Effector memory CD8-positive, alpha-beta T cell (primary cell): Measurements from ENCODE around the gene ARAF.
"Not testable (repeated sequence)": the region's sequence is repeated elsewhere in the genome, so short reads cannot be mapped to it uniquely, and the experiment has no call there.

Experiments used
- ATAC-seq: fragments of 150-1000 bp; cut with Tn5 transposase; replicated peaks from 2 replicates; pipeline ENCODE4 v1.10.0; 2021; ENCODE audit warnings: mild to moderate bottlenecking, moderate library complexity
- DNase-seq, 3 experiments: peaks; one replicate each; pipeline ENCODE4 v3.0.0; 2021
- H3K27ac Mint-ChIP-seq, 2 donors: one replicate each; pipeline ENCODE4 v1.8.0; 2022; ENCODE audit warnings: mild to moderate bottlenecking in 2 of 2, mixed read lengths in 2 of 2, moderate library complexity in 2 of 2
- H3K27me3 Mint-ChIP-seq, 2 donors: one replicate each; pipeline ENCODE4 v1.8.0; 2022; ENCODE audit warnings: mixed read lengths in 2 of 2
- H3K36me3 Mint-ChIP-seq: one replicate; pipeline ENCODE4 v1.8.0; 2022; ENCODE audit warnings: mild to moderate bottlenecking, moderate library complexity, mixed read lengths; ENCODE audit not compliant: insufficient read depth
- H3K4me1 Mint-ChIP-seq, 2 donors: one replicate each; pipeline ENCODE4 v1.8.0; 2022; ENCODE audit warnings: low read depth in 2 of 2, mixed read lengths in 2 of 2
- H3K4me3 Mint-ChIP-seq, 2 donors: one replicate each; pipeline ENCODE4 v1.8.0; 2022; ENCODE audit warnings: mild to moderate bottlenecking in 2 of 2, mixed read lengths in 2 of 2, moderate library complexity in 2 of 2
- H3K9me3 Mint-ChIP-seq, 2 donors: one replicate each; pipeline ENCODE4 v1.8.0; 2022; ENCODE audit warnings: mixed read lengths in 2 of 2
- total RNA-seq, 9 experiments: gene quantifications; one replicate each; lab custom pipeline; 2026; lab: John Stamatoyannopoulos, UW

ARAF gene
- total RNA-seq = 65.3 to 99.2 (median 90.3) reads per million in 9 experiments

DNA sequence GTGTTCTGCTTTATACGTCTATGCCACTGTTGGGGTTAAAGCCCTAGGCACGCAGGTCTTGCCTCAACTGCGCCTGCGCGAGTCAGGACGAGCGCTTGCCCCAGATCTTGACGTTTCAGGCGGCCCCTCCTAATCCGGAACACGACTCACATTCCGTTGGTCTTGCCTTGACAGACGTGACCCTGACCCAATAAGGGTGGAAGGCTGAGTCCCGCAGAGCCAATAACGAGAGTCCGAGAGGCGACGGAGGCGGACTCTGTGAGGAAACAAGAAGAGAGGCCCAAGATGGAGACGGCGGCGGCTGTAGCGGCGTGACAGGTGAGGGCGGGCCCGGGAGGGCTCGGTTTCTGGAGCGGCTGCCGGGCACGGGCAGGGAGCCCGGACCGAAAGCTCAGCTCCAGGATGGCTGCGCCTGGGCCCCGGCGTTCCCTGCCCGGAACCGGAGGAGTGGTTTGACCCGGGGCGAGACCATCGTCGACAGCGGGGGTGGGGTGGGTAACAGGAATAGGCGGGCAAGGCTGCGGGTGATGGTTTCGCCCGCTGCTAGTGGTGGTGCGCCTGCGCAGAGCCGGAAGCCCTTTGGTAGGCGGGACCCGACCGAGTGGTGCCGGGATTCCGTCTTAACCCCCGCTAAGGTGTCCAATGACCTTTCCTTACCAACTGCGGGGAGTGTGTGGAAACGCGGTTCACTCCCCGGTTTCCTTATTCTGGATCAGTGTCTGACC, at the start of gene ARAF:
Gene ARAF (plus strand): TSS at position 272 of the 725 bp plus-strand sequence. CDS start 1,763 bp downstream, outside the sequence.
- peak; percentile 86 for ATAC-seq
- Mint-ChIP-seq H3K9me3 (no peaks in the 10 kb centered on the region), H3K27me3 (no peaks in the 10 kb centered on the region), H3K36me3 (peaks cover 43% of the 10 kb centered on the region), H3K4me1 (peaks cover 34 to 38% of the 10 kb centered on the region in 2 donors), H3K4me3 (peak within 1 kb of the TSS; percentile 81 to 91), H3K27ac (peak within 1 kb of the TSS; percentile 97 to 98)
- DNase-seq = peak; percentile 92 to 94 (median 94)

DNA sequence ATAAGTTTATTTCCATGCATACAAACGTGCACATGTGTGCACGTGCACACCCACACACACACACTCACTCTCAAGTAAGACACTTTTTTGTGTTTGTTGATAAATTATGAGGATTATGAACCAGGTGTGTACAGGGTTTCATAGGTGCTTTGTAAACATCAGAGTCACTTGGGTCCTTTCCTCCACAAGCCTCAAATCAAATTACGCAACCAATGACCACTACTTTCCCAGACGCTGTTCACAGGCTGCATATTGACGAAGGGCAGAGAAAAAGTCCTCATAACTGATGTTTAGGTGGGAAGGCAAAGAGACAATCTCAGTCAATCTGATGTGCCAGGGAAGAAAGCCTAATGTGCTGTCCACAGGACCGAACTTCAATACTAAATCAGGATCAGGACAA, 48.6 kb upstream of the ARAF start:
- DNase-seq, ATAC-seq, H3K27me3 Mint-ChIP-seq, H3K9me3 Mint-ChIP-seq, H3K36me3 Mint-ChIP-seq, H3K4me1 Mint-ChIP-seq: not testable (repeated sequence)
- H3K27ac Mint-ChIP-seq = peak overlapping the region in 1 of 2 donors; percentile 41
- H3K4me3 Mint-ChIP-seq = peak overlapping the region in 1 of 2 donors; percentile 29

DNA sequence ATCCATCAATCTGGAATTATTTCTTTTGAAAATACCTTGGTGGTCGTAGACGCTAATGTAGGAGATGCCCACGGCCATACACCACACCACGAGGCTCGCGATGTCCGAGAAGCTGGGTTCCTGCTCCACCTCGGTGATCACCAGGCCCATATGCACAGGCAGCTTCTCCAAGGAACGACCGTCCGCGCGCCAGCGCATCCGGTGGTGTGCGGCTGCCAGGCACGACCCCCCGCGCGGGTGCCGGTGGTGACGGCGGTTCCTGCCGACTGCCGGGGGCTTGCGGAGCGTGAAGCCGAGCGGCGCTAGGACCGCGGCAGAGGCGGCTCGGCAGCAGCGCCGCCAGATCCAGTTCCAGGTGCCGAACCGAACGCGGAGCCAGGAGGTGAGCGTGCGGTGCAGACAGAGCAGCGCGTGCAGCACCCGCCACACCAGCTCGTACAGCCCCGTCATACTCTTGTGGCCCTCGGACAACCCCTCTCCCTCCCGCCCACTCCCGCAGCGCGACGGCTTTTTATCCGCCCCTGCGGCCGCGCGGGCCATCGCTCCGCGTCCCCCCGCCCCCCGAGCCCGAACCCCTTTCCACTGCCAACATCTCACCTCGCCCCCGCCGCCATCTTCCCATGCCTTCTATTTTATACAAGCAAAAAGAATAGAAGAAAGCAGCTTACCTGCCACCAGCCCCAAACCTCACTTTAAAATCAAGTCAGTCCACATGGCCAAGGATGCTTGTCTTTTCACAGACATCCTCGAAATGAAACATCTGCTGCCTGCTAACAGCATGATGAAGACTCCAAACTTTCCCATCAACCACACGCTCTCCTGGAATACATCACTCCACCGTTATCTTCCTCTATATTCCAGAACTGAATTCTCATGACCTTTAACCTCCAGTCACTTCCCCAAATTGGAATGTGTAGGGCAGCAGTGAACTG, 47.7 kb upstream of the ARAF start:
- ATAC-seq = peak; percentile 91
- peak overlapping the region; percentile 84 to 89 for H3K4me3 Mint-ChIP-seq
- H3K36me3 Mint-ChIP-seq, DNase-seq, H3K4me1 Mint-ChIP-seq, H3K27me3 Mint-ChIP-seq, H3K9me3 Mint-ChIP-seq: not testable (repeated sequence)
- H3K27ac Mint-ChIP-seq = peak overlapping the region; percentile 41 to 45

DNA sequence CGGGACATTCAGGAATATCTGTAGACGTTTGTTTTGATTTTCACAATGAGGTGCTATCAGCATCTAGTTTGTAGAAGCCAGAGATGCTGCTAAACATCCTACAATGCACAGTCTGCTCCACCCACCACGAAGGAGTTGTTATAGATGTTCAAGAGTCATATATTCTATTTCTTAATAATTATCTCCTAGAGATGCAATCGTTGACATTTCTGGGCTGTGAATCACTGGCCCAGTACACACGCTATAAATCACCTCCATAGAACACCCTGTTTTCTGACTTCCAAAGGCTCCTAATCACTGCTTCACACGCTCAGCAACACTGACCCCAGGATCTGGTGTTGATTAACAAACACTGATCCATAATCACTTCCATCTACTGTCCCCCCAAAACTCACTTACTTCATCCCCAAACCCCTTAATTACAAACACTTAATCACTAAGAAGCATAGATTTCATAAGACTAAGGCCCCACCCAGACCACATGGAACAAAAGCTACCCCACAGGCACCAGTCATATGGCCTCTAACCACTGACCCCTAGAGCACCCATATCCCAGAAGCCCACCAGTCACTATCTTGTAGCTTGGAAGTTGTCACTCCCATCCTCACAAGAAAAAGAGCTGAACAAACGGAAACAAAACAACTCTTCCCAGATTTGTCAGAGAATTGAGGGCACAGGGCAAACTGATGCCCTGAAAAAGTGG, 46.3 kb upstream of the ARAF start:
- Mint-ChIP-seq H3K9me3 (no peaks in the 10 kb centered on the region), H3K36me3 (no peaks in the 10 kb centered on the region), H3K27me3 (no peaks in the 10 kb centered on the region), H3K27ac (no peak overlapping the region), H3K4me1 (peaks cover 8 to 9% of the 10 kb centered on the region in 2 donors), H3K4me3 (peak overlapping the region; percentile 84 to 89)
- no peak for DNase-seq
- ATAC-seq = no peak

DNA sequence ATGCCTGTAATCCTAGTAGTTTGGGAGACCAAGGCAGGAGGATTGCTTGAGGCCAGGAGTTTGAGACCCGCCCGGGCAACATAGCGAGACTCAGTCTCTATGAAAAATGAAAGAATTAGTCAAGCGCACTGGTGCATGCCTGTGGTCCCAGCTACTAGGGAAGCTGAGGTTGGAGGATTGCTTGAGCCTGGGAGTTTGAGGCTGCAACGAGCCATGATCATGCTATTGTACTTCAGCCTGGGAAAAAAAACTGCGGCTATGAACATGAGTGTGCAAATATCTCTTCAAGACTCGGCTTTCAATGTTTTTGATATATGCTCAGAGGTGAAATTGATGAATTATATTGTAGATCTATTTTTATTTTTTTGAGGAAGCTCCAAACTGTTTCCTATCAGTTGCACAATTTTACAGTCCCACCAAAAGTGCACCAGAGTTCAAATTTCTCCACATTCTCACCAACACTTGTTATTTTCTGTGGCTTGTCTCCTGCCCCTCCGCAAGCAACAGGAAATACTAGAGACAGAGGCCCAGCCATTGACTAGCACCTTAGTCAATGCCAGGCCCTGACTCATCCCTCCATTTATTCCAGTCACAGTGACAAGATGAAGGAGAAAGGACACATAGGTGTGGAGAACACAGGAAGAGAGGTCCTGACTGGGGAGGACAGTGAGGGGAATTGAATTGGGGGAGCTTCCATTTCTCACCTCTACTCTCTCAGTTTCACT, 44.9 kb upstream of the ARAF start:
- peaks cover 8 to 9% of the 10 kb centered on the region in 2 donors for H3K4me1 Mint-ChIP-seq
- no peak overlapping the region for H3K27ac Mint-ChIP-seq
- no peaks in the 10 kb centered on the region for H3K9me3 Mint-ChIP-seq
- H3K4me3 Mint-ChIP-seq = no peak overlapping the region
- H3K27me3 Mint-ChIP-seq = no peaks in the 10 kb centered on the region
- DNase-seq (no peak), ATAC-seq (no peak)
- H3K36me3 Mint-ChIP-seq = no peaks in the 10 kb centered on the region

DNA sequence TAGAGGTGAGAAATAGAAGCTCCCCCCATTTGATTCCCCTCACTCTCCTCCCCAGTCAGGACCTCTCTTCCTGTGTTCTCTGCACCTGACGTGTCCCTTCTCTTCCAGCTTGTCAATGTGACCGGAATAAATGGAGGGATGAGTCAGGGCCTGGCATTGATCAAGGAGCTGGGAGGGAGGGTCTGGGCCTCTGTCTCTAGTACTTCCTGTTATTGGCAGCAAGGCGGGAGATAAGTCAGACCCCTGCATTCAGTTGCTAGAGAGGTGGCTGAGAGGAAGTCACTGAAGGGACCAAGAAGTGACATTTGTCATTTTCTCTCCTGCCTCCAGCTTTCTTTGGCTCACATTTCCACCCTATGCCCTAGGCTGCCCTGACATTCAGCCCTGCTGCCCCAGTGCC, 42.9 kb upstream of the ARAF start:
- DNase-seq (no peak), ATAC-seq (no peak)
- H3K27ac Mint-ChIP-seq = no peak overlapping the region
- H3K9me3 Mint-ChIP-seq = no peaks in the 10 kb centered on the region
- H3K4me3 Mint-ChIP-seq = no peak overlapping the region
- peaks cover 8% of the 10 kb centered on the region in 2 donors for H3K4me1 Mint-ChIP-seq
- H3K27me3 Mint-ChIP-seq = no peaks in the 10 kb centered on the region
- H3K36me3 Mint-ChIP-seq = no peaks in the 10 kb centered on the region

DNA sequence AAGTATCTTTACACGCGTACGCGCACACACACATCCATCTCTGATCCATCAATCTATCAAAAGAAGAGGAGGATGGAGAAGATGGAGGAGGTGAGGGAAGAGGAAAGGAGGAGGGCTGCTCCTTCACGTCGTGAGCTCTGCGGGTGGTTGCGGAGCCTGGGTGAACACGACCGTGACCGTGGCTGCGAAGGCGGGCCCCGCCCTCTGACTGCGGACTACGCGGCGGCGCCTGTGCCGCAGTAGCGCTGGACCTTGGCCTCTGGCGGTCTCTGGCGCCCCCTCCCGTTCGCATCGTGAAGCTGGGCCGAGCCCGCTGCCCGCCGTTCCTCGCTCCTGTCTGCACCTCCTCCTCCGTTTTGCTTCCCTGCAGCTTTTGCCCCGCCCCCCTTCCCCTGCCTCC, 37.7 kb upstream of the ARAF start:
- peak; percentile 70 to 75 (median 72) for DNase-seq
- H3K4me3 Mint-ChIP-seq = peak overlapping the region; percentile 71 to 73
- H3K27ac Mint-ChIP-seq = peak overlapping the region in 1 of 2 donors; percentile 60
- no peaks in the 10 kb centered on the region for H3K9me3 Mint-ChIP-seq
- no peaks in the 10 kb centered on the region for H3K36me3 Mint-ChIP-seq
- H3K4me1 Mint-ChIP-seq = no peaks in the 10 kb centered on the region
- peak; percentile 99 for ATAC-seq
- no peaks in the 10 kb centered on the region for H3K27me3 Mint-ChIP-seq

DNA sequence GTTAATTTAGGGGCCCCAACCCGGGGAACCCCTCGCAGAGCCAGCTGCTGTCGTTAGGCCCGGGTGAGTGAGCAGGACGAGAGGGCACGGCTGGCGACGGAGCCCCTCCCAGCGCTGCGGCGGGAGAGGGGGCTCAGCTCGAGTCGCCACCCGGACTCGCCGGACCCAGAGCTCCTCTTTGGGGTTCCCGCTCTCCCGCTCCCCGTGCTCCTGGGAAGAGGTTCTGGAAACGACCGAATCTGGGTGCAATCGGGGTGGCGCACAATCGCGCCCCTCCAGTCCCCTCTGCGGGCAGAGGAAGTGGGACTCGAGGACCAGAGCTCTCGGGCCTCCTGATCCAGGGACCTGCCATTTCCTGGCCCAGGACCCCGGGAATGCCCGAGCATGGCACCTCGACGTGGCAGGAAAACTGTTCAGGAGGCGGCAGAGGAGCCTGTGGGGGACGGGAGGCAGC, 37.3 kb upstream of the ARAF start:
- Mint-ChIP-seq H3K4me1 (no peaks in the 10 kb centered on the region), H3K27me3 (no peaks in the 10 kb centered on the region), H3K9me3 (no peaks in the 10 kb centered on the region), H3K27ac (no peak overlapping the region), H3K4me3 (peak overlapping the region; percentile 71 to 73), H3K36me3 (no peaks in the 10 kb centered on the region)
- no peak for ATAC-seq
- DNase-seq = no peak

DNA sequence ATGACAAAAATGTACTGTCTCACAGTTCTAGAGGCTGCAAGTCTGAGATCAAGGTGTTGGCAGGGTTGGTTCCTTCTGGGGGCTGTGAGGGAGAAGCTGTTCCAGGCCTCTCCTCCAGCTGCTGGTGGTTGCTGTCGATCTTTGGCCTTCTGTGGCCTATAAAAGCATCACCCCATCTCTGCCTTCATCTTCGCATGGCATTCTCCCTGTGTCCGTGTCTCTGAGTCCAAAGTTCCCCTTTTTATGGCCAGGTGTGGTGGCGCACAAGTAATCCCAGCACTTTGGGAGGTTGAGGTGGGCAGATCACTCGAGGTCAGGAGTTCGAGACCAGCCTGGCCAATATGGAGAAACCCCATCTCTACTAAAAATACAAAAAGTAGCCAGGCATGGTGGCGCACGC, 31.5 kb upstream of the ARAF start:
- H3K4me3 Mint-ChIP-seq = no peak overlapping the region
- H3K36me3 Mint-ChIP-seq = no peaks in the 10 kb centered on the region
- DNase-seq (no peak), ATAC-seq (no peak)
- H3K4me1 Mint-ChIP-seq = no peaks in the 10 kb centered on the region
- no peak overlapping the region for H3K27ac Mint-ChIP-seq
- no peaks in the 10 kb centered on the region for H3K9me3 Mint-ChIP-seq
- no peaks in the 10 kb centered on the region for H3K27me3 Mint-ChIP-seq

DNA sequence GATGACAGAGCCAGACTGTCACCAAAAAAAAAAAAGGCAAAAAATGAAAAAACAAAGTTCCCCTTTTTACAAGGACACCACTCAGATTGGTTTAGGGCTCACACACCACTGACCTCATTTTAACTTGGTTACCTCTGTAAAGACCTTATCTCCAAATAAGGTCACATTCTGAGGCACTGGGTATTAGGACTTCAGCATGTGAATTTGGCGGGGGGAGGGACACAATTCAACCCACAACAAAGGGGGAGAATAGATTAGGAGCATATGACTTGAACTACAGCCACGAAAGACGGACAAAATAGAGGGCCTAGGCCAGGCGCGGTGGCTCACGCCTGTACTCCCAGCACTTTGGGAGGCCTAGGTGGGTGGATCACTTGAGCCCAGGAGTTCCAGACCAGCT, 31.0 kb upstream of the ARAF start:
- no peaks in the 10 kb centered on the region for H3K9me3 Mint-ChIP-seq
- H3K27ac Mint-ChIP-seq = no peak overlapping the region

DNA sequence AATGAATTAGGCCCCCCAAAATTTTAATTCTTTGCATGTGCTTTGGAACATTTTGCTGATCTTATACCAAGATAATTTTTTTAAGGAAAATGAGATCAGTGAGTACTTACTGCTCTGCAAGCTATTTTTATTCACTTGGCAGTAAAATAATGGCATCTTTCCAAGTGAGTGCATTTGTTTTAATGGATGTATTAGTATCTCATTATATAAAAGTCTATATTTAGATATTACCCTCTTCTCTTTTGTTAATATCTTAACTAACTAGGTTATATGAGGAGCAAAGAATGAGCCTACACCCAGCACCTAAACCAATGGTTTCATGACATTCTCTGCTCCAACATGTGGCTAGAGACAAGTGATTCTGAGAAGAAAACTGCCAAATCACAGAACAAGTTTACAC, 21.1 kb upstream of the ARAF start:
- Mint-ChIP-seq H3K9me3 (no peaks in the 10 kb centered on the region), H3K4me3 (no peak overlapping the region), H3K27me3 (no peaks in the 10 kb centered on the region), H3K4me1 (no peaks in the 10 kb centered on the region), H3K36me3 (no peaks in the 10 kb centered on the region), H3K27ac (no peak overlapping the region)
- DNase-seq = no peak
- no peak for ATAC-seq

More for the DNA sequence above, 31.0 kb upstream of the ARAF start:
- no peak for ATAC-seq
- H3K27me3 Mint-ChIP-seq = no peaks in the 10 kb centered on the region
- no peaks in the 10 kb centered on the region for H3K4me1 Mint-ChIP-seq
- H3K4me3 Mint-ChIP-seq = no peak overlapping the region
- DNase-seq = no peak
- H3K36me3 Mint-ChIP-seq = no peaks in the 10 kb centered on the region

DNA sequence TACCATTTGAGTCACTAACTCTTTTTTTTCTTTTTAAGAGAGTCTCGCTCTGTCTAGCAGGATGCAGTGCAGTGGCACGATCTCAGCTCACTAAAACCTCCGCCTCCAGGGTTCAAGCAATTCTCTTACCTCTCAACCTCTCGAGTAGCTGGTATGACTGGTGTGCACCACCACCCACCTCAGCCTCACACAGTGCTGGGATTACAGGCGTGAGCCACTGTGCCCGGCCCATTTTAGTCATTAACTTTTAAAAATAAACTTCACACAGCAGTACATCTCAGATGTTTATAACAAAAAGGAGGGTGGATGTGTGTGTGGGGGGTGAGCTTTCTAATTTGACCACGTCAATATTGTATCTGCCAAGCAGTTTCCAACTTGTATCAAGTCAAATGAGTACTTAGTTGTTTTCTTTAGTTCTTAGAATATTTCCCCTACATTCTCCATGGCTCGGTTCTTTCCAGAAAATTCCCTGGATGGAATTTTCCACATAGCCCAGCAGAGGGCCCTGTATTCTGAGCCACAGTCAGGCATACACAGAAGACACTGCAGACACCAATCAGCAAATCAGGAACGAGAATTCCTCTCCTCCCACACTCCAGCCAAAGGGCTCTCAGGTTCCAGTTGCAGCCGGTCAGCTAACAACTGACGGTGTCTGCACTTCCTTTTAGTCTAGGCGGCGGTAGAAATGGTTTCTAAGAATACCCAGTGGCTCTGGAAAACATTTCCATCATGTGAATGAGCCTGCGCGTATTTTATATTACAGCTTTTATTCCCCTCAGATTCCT, 20.1 kb upstream of the ARAF start:
- Mint-ChIP-seq H3K9me3 (no peaks in the 10 kb centered on the region), H3K36me3 (no peaks in the 10 kb centered on the region), H3K27me3 (no peaks in the 10 kb centered on the region), H3K27ac (no peak overlapping the region), H3K4me1 (no peaks in the 10 kb centered on the region), H3K4me3 (no peak overlapping the region)
- no peak for DNase-seq
- ATAC-seq = no peak
